Hepatocyte (in vitro differentiated cells): ENCODE measurements around the gene ABHD1. TPM values are rescaled to one million over a fixed set of nuclear protein-coding genes. Genes with fewer than 3 reads are reported as not detected.
A peak's percentile ranks its signal among the peaks of the same experiment; 100 is the strongest.

Experiments used
- DNase-seq: peaks from one replicate; pipeline ENCODE4 v3.0.0-alpha.2; 2016; ENCODE audit warnings: low spot score
- H2AFZ ChIP-seq: fragments of 200-600 bp; sonication (generic); 2 replicates; pipeline ENCODE4 v1.6.0; 2016; ENCODE audit warnings: antibody characterized with exemption, mild to moderate bottlenecking
- H3K27ac ChIP-seq: fragments of 200-600 bp; sonication (generic); 2 replicates; pipeline ENCODE4 v1.5.1; 2016; ENCODE audit warnings: mild to moderate bottlenecking
- H3K27me3 ChIP-seq: fragments of 200-600 bp; sonication (generic); 2 replicates; pipeline ENCODE4 v1.6.1; 2016
- H3K36me3 ChIP-seq: fragments of 200-600 bp; sonication (generic); replicated peaks from 2 replicates; pipeline ENCODE4 v1.5.1; 2016; ENCODE audit warnings: low read depth; ENCODE audit not compliant: insufficient read depth
- H3K4me1 ChIP-seq: fragments of 200-600 bp; sonication (generic); 2 replicates; pipeline ENCODE4 v1.5.1; 2016; ENCODE audit warnings: mild to moderate bottlenecking, moderate library complexity; ENCODE audit not compliant: insufficient read depth
- H3K4me2 ChIP-seq: fragments of 200-600 bp; sonication (generic); 2 replicates; pipeline ENCODE4 v1.6.0; 2016
- H3K4me3 ChIP-seq: fragments of 200-600 bp; sonication (generic); 2 replicates; pipeline ENCODE4 v1.5.1; 2016; ENCODE audit warnings: mild to moderate bottlenecking
- H3K79me2 ChIP-seq: fragments of 200-600 bp; sonication (generic); 2 replicates; pipeline ENCODE4 v1.6.0; 2017; ENCODE audit warnings: mild to moderate bottlenecking
- H3K9me2 ChIP-seq: fragments of 200-600 bp; sonication (generic); replicated peaks from 2 replicates; pipeline ENCODE4 v1.6.0; 2017; ENCODE audit warnings: mild to moderate bottlenecking; ENCODE audit not compliant: insufficient read depth
- H3K9me3 ChIP-seq: fragments of 200-600 bp; sonication (generic); 2 replicates; pipeline ENCODE4 v1.5.1; 2016; ENCODE audit warnings: low read depth, mild to moderate bottlenecking
- H4K20me1 ChIP-seq: fragments of 200-600 bp; sonication (generic); 2 replicates; pipeline ENCODE4 v1.6.0; 2016; ENCODE audit warnings: mild to moderate bottlenecking; ENCODE audit not compliant: insufficient read depth, poor library complexity, severe bottlenecking
- CTCF ChIP-seq: fragments of 200-600 bp; sonication (generic); IDR thresholded peaks from 2 replicates; pipeline ENCODE4 v1.5.1; 2016; ENCODE audit warnings: antibody characterized with exemption, mild to moderate bottlenecking; ENCODE audit not compliant: poor library complexity
- EZH2 ChIP-seq: fragments of 200-600 bp; sonication (generic); IDR thresholded peaks from 2 replicates; pipeline ENCODE4 v1.6.1; 2016; ENCODE audit warnings: antibody characterized with exemption, mild to moderate bottlenecking, borderline replicate concordance
- EZH2phosphoT487 ChIP-seq: fragments of 200-600 bp; sonication (generic); IDR thresholded peaks from one replicate; pipeline ENCODE4 v1.6.1; 2018; ENCODE audit warnings: antibody characterized with exemption, mild to moderate bottlenecking, low read depth, moderate library complexity; ENCODE audit not compliant: unreplicated experiment, severe bottlenecking
- WGBS: methylation state at CpG from one replicate; pipeline ENCODE4 v1.1.6; 2016; ENCODE audit warnings: low lambda C conversion rate; ENCODE audit errors: missing lambda C conversion rate; 5-methylcytosine and 5-hydroxymethylcytosine counted together
- polyA plus RNA-seq: library from polyadenylated mRNA; unstranded; fragments of >200 nt; fragmentation: Nextera tagmentation; extraction: Ambion mirVana; gene quantifications from 2 replicates; pipeline ENCODE4 v1.2.1, GENCODE V29; 2016
- total RNA-seq: library from RNA; depleted of rRNA; stranded (reverse); fragments of >200 nt; gene quantifications from 2 replicates; pipeline ENCODE4 v1.2.3, GENCODE V29; 2014

The ABHD1 gene
- total and polyA plus RNA-seq, 2 experiments from 2014 or later = 0.03 to 0.58 TPM

GRCh38 chr2:27077231-27077630 is 46.4 kb upstream of the ABHD1 start:
- no peaks in the 10 kb centered on the region for H3K9me2 ChIP-seq
- H3K79me2 ChIP-seq = peaks cover 21% of the 10 kb centered on the region
- DNase-seq = no peak
- H3K4me1 ChIP-seq = peaks cover 26% of the 10 kb centered on the region
- TF ChIP-seq EZH2phosphoT487 = no peak
- no peak for TF ChIP-seq EZH2
- no peak for TF ChIP-seq CTCF
- peak overlapping the region; percentile 98 for H3K27ac ChIP-seq
- no peaks in the 10 kb centered on the region for H4K20me1 ChIP-seq
- H3K4me3 ChIP-seq = no peak overlapping the region
- no peaks in the 10 kb centered on the region for H3K36me3 ChIP-seq
- no peaks in the 10 kb centered on the region for H3K27me3 ChIP-seq
- H3K9me3 ChIP-seq = no peaks in the 10 kb centered on the region
- no peak overlapping the region for H2AFZ ChIP-seq
- 88% methylated on average over 7 of the region's 7 CpGs for WGBS
- no peak overlapping the region for H3K4me2 ChIP-seq

- Histone ChIP-seq H3K4me2 (peak within 1 kb of the TSS; percentile 80), H3K9me2 (no peaks in the 10 kb centered on the region), H3K4me1 (peaks cover 16% of the 10 kb centered on the region), H3K27me3 (no peaks in the 10 kb centered on the region), H2AFZ (no peak within 1 kb of the TSS), H3K27ac (peak within 1 kb of the TSS; percentile 98), H3K36me3 (no peaks in the 10 kb centered on the region), H3K4me3 (peak within 1 kb of the TSS; percentile 61), H3K79me2 (peaks cover 21% of the 10 kb centered on the region), H3K9me3 (no peaks in the 10 kb centered on the region), H4K20me1 (peaks cover 3% of the 10 kb centered on the region)
- DNase-seq = peak; percentile 84
- 47% methylated on average over 28 of the region's 41 CpGs for WGBS
- TF ChIP-seq EZH2 (no peak), EZH2phosphoT487 (no peak), CTCF (no peak)
These were observed 45.1 kb upstream of the ABHD1 start, which contains the start of gene EMILIN1 for GRCh38 chr2:27078267-27079194. EMILIN1 (plus strand) TSS chr2:27078615; CDS start chr2:27079066, 451 bp downstream.

GRCh38 chr2:27079233-27080139 is 44.1 kb upstream of the ABHD1 start:
- Histone ChIP-seq H3K79me2 (peaks cover 21% of the 10 kb centered on the region), H3K27me3 (no peaks in the 10 kb centered on the region), H3K9me2 (no peaks in the 10 kb centered on the region), H3K4me3 (peak overlapping the region; percentile 61), H2AFZ (no peak overlapping the region), H3K27ac (peak overlapping the region; percentile 98), H3K4me1 (peaks cover 16% of the 10 kb centered on the region), H3K4me2 (peak overlapping the region; percentile 80), H4K20me1 (peaks cover 3% of the 10 kb centered on the region), H3K9me3 (no peaks in the 10 kb centered on the region), H3K36me3 (no peaks in the 10 kb centered on the region)
- DNase-seq = no peak
- 67% methylated on average over 14 of the region's 14 CpGs for WGBS
- TF ChIP-seq CTCF (no peak), EZH2phosphoT487 (no peak), EZH2 (no peak)
